PFSK-1 (cell line): ENCODE results near the gene LARP4B.

ENCODE experiments used
- FOXP2 ChIP-seq: optimal IDR thresholded peaks from 2 replicates; pipeline ENCODE3; 2011; ENCODE audit warnings: borderline replicate concordance, control low read depth, inconsistent platforms; ENCODE audit not compliant: insufficient read depth; ENCODE audit errors: extremely low read length, extremely low read depth
- POLR2AphosphoS5 ChIP-seq: IDR thresholded peaks from 2 replicates; pipeline ENCODE4 v1.6.1; 2012; ENCODE audit warnings: low read depth, mild to moderate bottlenecking, control low read depth, low read length, moderate library complexity
- REST ChIP-seq, 2 experiments: IDR thresholded peaks; 2 replicates each; pipeline versions ENCODE4 v1.6.1 to v1.8.0; 2011 to 2012; ENCODE audit warnings: low read depth in 2 of 2, low read length in 2 of 2, control low read depth in 1 of 2, inconsistent platforms in 1 of 2, mild to moderate bottlenecking in 1 of 2, moderate library complexity in 1 of 2; ENCODE audit not compliant: insufficient read depth in 1 of 2
- SIN3A ChIP-seq: IDR thresholded peaks from 2 replicates; pipeline ENCODE4 v1.6.1; 2012; ENCODE audit warnings: mild to moderate bottlenecking, low read length, moderate library complexity, borderline replicate concordance; ENCODE audit not compliant: insufficient read depth
- TAF1 ChIP-seq: IDR thresholded peaks from 2 replicates; pipeline ENCODE4 v1.6.1; 2012; ENCODE audit warnings: low read length, control low read depth, borderline replicate concordance; ENCODE audit not compliant: insufficient read depth

LARP4B gene

GRCh38 chr10:816091-816477 lies 115.4 kb downstream of the LARP4B start:
- TF ChIP-seq TAF1 (no peak), SIN3A (no peak), REST (IDR thresholded peaks at IDR 0.05; ENCODE audit: insufficient read depth in 1 of 2, low read depth in 2 of 2, low read length in 2 of 2) (no peak), FOXP2 (no peak), POLR2AphosphoS5 (no peak)

GRCh38 chr10:815338-816090 lies 116.0 kb downstream of the LARP4B start:
- TF ChIP-seq SIN3A (no peak), TAF1 (no peak), FOXP2 (no peak), POLR2AphosphoS5 (no peak), REST (IDR thresholded peaks at IDR 0.05; ENCODE audit: insufficient read depth in 1 of 2, low read depth in 2 of 2, low read length in 2 of 2) (no peak)

GRCh38 chr10:814536-815302 lies 116.8 kb downstream of the LARP4B start:
- TF ChIP-seq FOXP2, result no peak
- TF ChIP-seq REST (IDR thresholded peaks at IDR 0.05; ENCODE audit: insufficient read depth in 1 of 2, low read depth in 2 of 2, low read length in 2 of 2), result no peak
- TF ChIP-seq SIN3A, result no peak
- no peak for TF ChIP-seq TAF1
- no peak for TF ChIP-seq POLR2AphosphoS5

- no peak for TF ChIP-seq SIN3A
- TF ChIP-seq REST (IDR thresholded peaks at IDR 0.05; ENCODE audit: insufficient read depth in 1 of 2, low read depth in 2 of 2, low read length in 2 of 2), result no peak
- TF ChIP-seq POLR2AphosphoS5, result no peak
- no peak for TF ChIP-seq TAF1
- no peak for TF ChIP-seq FOXP2
These were observed 118.2 kb downstream of the LARP4B start for GRCh38 chr10:813286-813685.
